DOHH2 (cell line): Measurements from ENCODE around the gene BTG4.

Experiments
- EZH2phosphoT487 ChIP-seq: fragments of 200-600 bp; sonication (generic); IDR thresholded peaks from 2 replicates; pipeline ENCODE4 v1.6.1; 2017; ENCODE audit warnings: borderline replicate concordance, mild to moderate bottlenecking, antibody characterized with exemption, low read length, moderate library complexity, mixed read lengths
- TF ChIP-seq, protein P1 (sequence below): fragments of 200-600 bp; sonication (generic); IDR thresholded peaks from one replicate; pipeline ENCODE4 v1.5.1; 2014; ENCODE audit warnings: antibody characterized with exemption, mild to moderate bottlenecking, low read depth, low read length; ENCODE audit not compliant: poor library complexity, severe bottlenecking

DNA sequence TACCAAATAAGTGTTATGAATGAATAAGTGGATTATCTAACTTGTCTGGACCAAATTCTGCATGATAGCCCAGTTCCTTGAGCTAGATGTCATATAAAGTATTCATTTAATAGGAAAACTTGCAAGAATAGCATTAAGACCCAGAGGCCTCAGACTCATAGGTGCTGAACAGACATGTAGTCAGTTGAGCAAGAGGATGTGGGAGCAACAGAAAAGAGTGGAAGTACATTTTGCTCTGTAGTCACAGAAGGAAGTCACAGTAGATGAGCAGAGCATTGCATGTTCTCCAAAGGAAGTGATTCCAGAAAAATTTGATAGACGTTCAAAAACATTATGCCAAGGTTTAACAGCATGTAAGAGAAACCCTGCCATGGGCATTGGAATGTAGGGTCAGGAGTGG lies 11.9 kb upstream of the BTG4 start:
- no peak for TF ChIP-seq EZH2phosphoT487
- TF ChIP-seq, protein P1, sequence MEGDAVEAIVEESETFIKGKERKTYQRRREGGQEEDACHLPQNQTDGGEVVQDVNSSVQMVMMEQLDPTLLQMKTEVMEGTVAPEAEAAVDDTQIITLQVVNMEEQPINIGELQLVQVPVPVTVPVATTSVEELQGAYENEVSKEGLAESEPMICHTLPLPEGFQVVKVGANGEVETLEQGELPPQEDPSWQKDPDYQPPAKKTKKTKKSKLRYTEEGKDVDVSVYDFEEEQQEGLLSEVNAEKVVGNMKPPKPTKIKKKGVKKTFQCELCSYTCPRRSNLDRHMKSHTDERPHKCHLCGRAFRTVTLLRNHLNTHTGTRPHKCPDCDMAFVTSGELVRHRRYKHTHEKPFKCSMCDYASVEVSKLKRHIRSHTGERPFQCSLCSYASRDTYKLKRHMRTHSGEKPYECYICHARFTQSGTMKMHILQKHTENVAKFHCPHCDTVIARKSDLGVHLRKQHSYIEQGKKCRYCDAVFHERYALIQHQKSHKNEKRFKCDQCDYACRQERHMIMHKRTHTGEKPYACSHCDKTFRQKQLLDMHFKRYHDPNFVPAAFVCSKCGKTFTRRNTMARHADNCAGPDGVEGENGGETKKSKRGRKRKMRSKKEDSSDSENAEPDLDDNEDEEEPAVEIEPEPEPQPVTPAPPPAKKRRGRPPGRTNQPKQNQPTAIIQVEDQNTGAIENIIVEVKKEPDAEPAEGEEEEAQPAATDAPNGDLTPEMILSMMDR: no peak
